Lung microvascular endothelial cell (primary cell): Measurements from ENCODE around the gene KRT75. TPM values are rescaled to one million over a fixed set of nuclear protein-coding genes. Genes with fewer than 3 reads are reported as not detected.

ENCODE experiments used
- DNase-seq, 2 donors: peaks; one replicate each; pipeline versions ENCODE4 v3.0.0 to v3.0.0-alpha.2; 2010; ENCODE audit warnings: low read depth in 2 of 2
- total RNA-seq: library from RNA; depleted of rRNA; stranded (reverse); fragments of >200 nt; gene quantifications from 2 replicates; pipeline ENCODE4 v1.2.1, GENCODE V29; 2014

The KRT75 gene
- total RNA-seq, 1 donor from 2014 or later: not detected

- DNase-seq: no peak
Measured at GRCh38 chr12:52392465-52393007, 41.6 kb downstream of the KRT75 start.

GRCh38 chr12:52391618-52392002 is 42.6 kb downstream of the KRT75 start:
- peak in 1 of 2 donors; percentile 9 for DNase-seq

- peak; percentile 32 to 38 for DNase-seq
Measured at GRCh38 chr12:52390739-52391617, 43.2 kb downstream of the KRT75 start.

GRCh38 chr12:52389313-52390207 is 44.6 kb downstream of the KRT75 start:
- no peak for DNase-seq

GRCh38 chr12:52387859-52388258 is 46.3 kb downstream of the KRT75 start:
- DNase-seq: no peak

- no peak for DNase-seq
Measured at GRCh38 chr12:52385226-52385702, 48.9 kb downstream of the KRT75 start, which contains the start of gene KRT84. Gene KRT84, minus strand, starts transcription at chr12:52385652. Its CDS starts 67 bp downstream, at chr12:52385585.

GRCh38 chr12:52383331-52383730 is 50.8 kb downstream of the KRT75 start:
- no peak for DNase-seq

- no peak for DNase-seq
Measured at GRCh38 chr12:52382854-52383253, 51.3 kb downstream of the KRT75 start.

GRCh38 chr12:52381206-52381605 is 53.0 kb downstream of the KRT75 start:
- DNase-seq: no peak

- DNase-seq: peak; percentile 37 to 53
Measured at GRCh38 chr12:52380271-52380694, 53.9 kb downstream of the KRT75 start.

- no peak for DNase-seq
Measured at GRCh38 chr12:52379536-52379935, 54.6 kb downstream of the KRT75 start.

- DNase-seq: no peak
Measured at GRCh38 chr12:52378091-52378490, 56.1 kb downstream of the KRT75 start.

- DNase-seq: no peak
Measured at GRCh38 chr12:52377266-52377665, 56.9 kb downstream of the KRT75 start.

Other genes starting within 250 kb of the KRT75 start
- gene KRT80, start 242.4 kb downstream of the KRT75 start, total RNA-seq: 0.20 and 0.65 TPM in 2 replicates
- 6.7 and 121 TPM in 2 replicates for gene KRT7, start 201.1 kb downstream of the KRT75 start, total RNA-seq
- not detected in 2 replicates for gene KRT86, start 159.7 kb downstream of the KRT75 start, total RNA-seq
- under 0.01 TPM in 1 of 2 replicates, not detected in the other for gene KRT81, start 142.8 kb downstream of the KRT75 start, total RNA-seq
- gene KRT83, start 113.0 kb downstream of the KRT75 start, total RNA-seq: not detected in 2 replicates
- gene KRT85, start 66.9 kb downstream of the KRT75 start, total RNA-seq: not detected in 2 replicates
- not detected in 2 replicates for gene KRT84, start 48.7 kb downstream of the KRT75 start, total RNA-seq
- not detected in 2 replicates for gene KRT82, start 28.0 kb downstream of the KRT75 start, total RNA-seq
- not detected in 2 replicates for gene KRT6B, start 17.8 kb upstream of the KRT75 start, total RNA-seq
- gene KRT6C, start 39.4 kb upstream of the KRT75 start, total RNA-seq: not detected in 2 replicates
- not detected in 2 replicates for gene KRT6A, start 58.9 kb upstream of the KRT75 start, total RNA-seq
- not detected in 2 replicates for gene KRT5, start 86.0 kb upstream of the KRT75 start, total RNA-seq
- not detected in 2 replicates for gene KRT71, start 118.8 kb upstream of the KRT75 start, total RNA-seq
- gene KRT74, start 139.5 kb upstream of the KRT75 start, total RNA-seq: not detected in 2 replicates
- gene KRT72, start 167.1 kb upstream of the KRT75 start, total RNA-seq: not detected in 2 replicates
- not detected in 2 replicates for gene KRT73, start 184.2 kb upstream of the KRT75 start, total RNA-seq
- not detected in 2 replicates for gene KRT2, start 217.8 kb upstream of the KRT75 start, total RNA-seq
- not detected in 2 replicates for gene KRT1, start 246.0 kb upstream of the KRT75 start, total RNA-seq